Effector memory CD4-positive, alpha-beta T cell (primary cell): ENCODE measurements around the gene IL36B.

Source experiments
- DNase-seq, 3 donors: peaks; one replicate each; pipeline ENCODE4 v3.0.0-alpha.2; 2020
- H3K27ac ChIP-seq: 2 replicates; pipeline ENCODE4 v1.7.0; 2013; ENCODE audit warnings: mild to moderate bottlenecking, low read length, moderate library complexity; ENCODE audit not compliant: insufficient read depth, poor library complexity, severe bottlenecking
- H3K27me3 ChIP-seq: replicated peaks from 2 replicates; pipeline ENCODE4 v1.7.0; 2013; ENCODE audit warnings: mild to moderate bottlenecking, low read length; ENCODE audit not compliant: insufficient read depth, control insufficient read depth, poor library complexity, severe bottlenecking
- H3K36me3 ChIP-seq: 2 replicates; pipeline ENCODE4 v1.7.0; 2013; ENCODE audit warnings: mild to moderate bottlenecking, low read length, moderate library complexity; ENCODE audit not compliant: control insufficient read depth, insufficient read depth
- H3K4me1 ChIP-seq: 2 replicates; pipeline ENCODE4 v1.7.0; 2013; ENCODE audit warnings: low read length, mild to moderate bottlenecking; ENCODE audit not compliant: control insufficient read depth, insufficient read depth, poor library complexity, severe bottlenecking
- H3K4me3 ChIP-seq: 2 replicates; pipeline ENCODE4 v1.7.0; 2013; ENCODE audit warnings: low read length, low read depth, mild to moderate bottlenecking; ENCODE audit not compliant: insufficient read depth, poor library complexity, severe bottlenecking
- H3K9me3 ChIP-seq: 2 replicates; pipeline ENCODE4 v1.7.0; 2013; ENCODE audit warnings: mild to moderate bottlenecking, low read length, moderate library complexity; ENCODE audit not compliant: control insufficient read depth

Gene IL36B

GRCh38 chr2:113036763-113037162, 15.9 kb downstream of the IL36B start:
- H3K36me3 ChIP-seq, result no peaks in the 10 kb centered on the region
- H3K27me3 ChIP-seq, result no peaks in the 10 kb centered on the region
- DNase-seq, result no peak
- no peaks in the 10 kb centered on the region for H3K4me1 ChIP-seq
- H3K4me3 ChIP-seq, result no peak overlapping the region
- H3K9me3 ChIP-seq, result no peaks in the 10 kb centered on the region
- H3K27ac ChIP-seq, result no peak overlapping the region

- Histone ChIP-seq H3K9me3 (no peaks in the 10 kb centered on the region), H3K36me3 (no peaks in the 10 kb centered on the region)
These were observed 18.7 kb downstream of the IL36B start for GRCh38 chr2:113034016-113034415.

GRCh38 chr2:113032737-113033136, 19.9 kb downstream of the IL36B start:
- no peaks in the 10 kb centered on the region for H3K4me1 ChIP-seq
- H3K27ac ChIP-seq, result no peak overlapping the region
- H3K9me3 ChIP-seq, result no peaks in the 10 kb centered on the region
- DNase-seq, result no peak
- no peaks in the 10 kb centered on the region for H3K36me3 ChIP-seq
- no peak overlapping the region for H3K4me3 ChIP-seq
- H3K27me3 ChIP-seq, result no peaks in the 10 kb centered on the region

More at GRCh38 chr2:113034016-113034415, 18.7 kb downstream of the IL36B start:
- no peak overlapping the region for H3K4me3 ChIP-seq
- no peaks in the 10 kb centered on the region for H3K4me1 ChIP-seq
- no peak overlapping the region for H3K27ac ChIP-seq
- DNase-seq, result no peak
- no peaks in the 10 kb centered on the region for H3K27me3 ChIP-seq

GRCh38 chr2:113028112-113028511, 24.6 kb downstream of the IL36B start:
- Histone ChIP-seq H3K4me1 (no peaks in the 10 kb centered on the region), H3K36me3 (no peaks in the 10 kb centered on the region), H3K27ac (no peak overlapping the region), H3K4me3 (no peak overlapping the region), H3K27me3 (no peaks in the 10 kb centered on the region), H3K9me3 (no peaks in the 10 kb centered on the region)
- no peak for DNase-seq

- no peak overlapping the region for H3K27ac ChIP-seq
- no peaks in the 10 kb centered on the region for H3K27me3 ChIP-seq
- no peak for DNase-seq
- no peaks in the 10 kb centered on the region for H3K9me3 ChIP-seq
- H3K36me3 ChIP-seq, result no peaks in the 10 kb centered on the region
- no peak overlapping the region for H3K4me3 ChIP-seq
- H3K4me1 ChIP-seq, result no peaks in the 10 kb centered on the region
These were observed 25.0 kb downstream of the IL36B start for GRCh38 chr2:113027691-113028090.

GRCh38 chr2:113025737-113026136, 26.9 kb downstream of the IL36B start:
- no peaks in the 10 kb centered on the region for H3K4me1 ChIP-seq
- H3K27me3 ChIP-seq, result no peaks in the 10 kb centered on the region
- H3K27ac ChIP-seq, result no peak overlapping the region
- no peak overlapping the region for H3K4me3 ChIP-seq
- no peak for DNase-seq
- no peaks in the 10 kb centered on the region for H3K36me3 ChIP-seq
- no peaks in the 10 kb centered on the region for H3K9me3 ChIP-seq

- no peak for DNase-seq
These were observed 27.9 kb downstream of the IL36B start for GRCh38 chr2:113024764-113025163.

GRCh38 chr2:113021312-113021711, 31.4 kb downstream of the IL36B start:
- Histone ChIP-seq H3K27me3 (no peaks in the 10 kb centered on the region), H3K27ac (no peak overlapping the region), H3K4me3 (no peak overlapping the region), H3K9me3 (no peaks in the 10 kb centered on the region), H3K36me3 (no peaks in the 10 kb centered on the region), H3K4me1 (no peaks in the 10 kb centered on the region)
- no peak for DNase-seq

More at GRCh38 chr2:113024764-113025163, 27.9 kb downstream of the IL36B start:
- no peak overlapping the region for H3K27ac ChIP-seq
- no peaks in the 10 kb centered on the region for H3K27me3 ChIP-seq
- no peaks in the 10 kb centered on the region for H3K9me3 ChIP-seq
- H3K4me3 ChIP-seq, result no peak overlapping the region
- no peaks in the 10 kb centered on the region for H3K4me1 ChIP-seq
- no peaks in the 10 kb centered on the region for H3K36me3 ChIP-seq

GRCh38 chr2:113018509-113018908, 34.2 kb downstream of the IL36B start:
- Histone ChIP-seq H3K4me3 (no peak overlapping the region), H3K27me3 (no peaks in the 10 kb centered on the region), H3K9me3 (no peaks in the 10 kb centered on the region), H3K27ac (no peak overlapping the region), H3K36me3 (no peaks in the 10 kb centered on the region), H3K4me1 (no peaks in the 10 kb centered on the region)
- DNase-seq, result no peak

- no peaks in the 10 kb centered on the region for H3K9me3 ChIP-seq
- no peak overlapping the region for H3K27ac ChIP-seq
- H3K27me3 ChIP-seq, result no peaks in the 10 kb centered on the region
- DNase-seq, result no peak
- H3K4me3 ChIP-seq, result no peak overlapping the region
- H3K4me1 ChIP-seq, result no peaks in the 10 kb centered on the region
- H3K36me3 ChIP-seq, result no peaks in the 10 kb centered on the region
These were observed 37.0 kb downstream of the IL36B start for GRCh38 chr2:113015655-113016054.

GRCh38 chr2:113015042-113015441, 37.6 kb downstream of the IL36B start:
- H3K4me1 ChIP-seq, result no peaks in the 10 kb centered on the region
- DNase-seq, result no peak
- no peak overlapping the region for H3K4me3 ChIP-seq
- no peak overlapping the region for H3K27ac ChIP-seq
- no peaks in the 10 kb centered on the region for H3K9me3 ChIP-seq
- no peaks in the 10 kb centered on the region for H3K36me3 ChIP-seq
- H3K27me3 ChIP-seq, result no peaks in the 10 kb centered on the region
